GM12891 (cell line): Measurements from ENCODE around the gene RTL5.

Experiments used
- POLR2AphosphoS5 ChIP-seq: IDR thresholded peaks from 2 replicates; pipeline ENCODE4 v1.6.1; 2011; ENCODE audit warnings: low read depth, low read length, control low read depth
- TAF1 ChIP-seq: IDR thresholded peaks from 2 replicates; pipeline ENCODE4 v1.6.1; 2011; ENCODE audit warnings: low read depth, low read length, control low read depth

DNA sequence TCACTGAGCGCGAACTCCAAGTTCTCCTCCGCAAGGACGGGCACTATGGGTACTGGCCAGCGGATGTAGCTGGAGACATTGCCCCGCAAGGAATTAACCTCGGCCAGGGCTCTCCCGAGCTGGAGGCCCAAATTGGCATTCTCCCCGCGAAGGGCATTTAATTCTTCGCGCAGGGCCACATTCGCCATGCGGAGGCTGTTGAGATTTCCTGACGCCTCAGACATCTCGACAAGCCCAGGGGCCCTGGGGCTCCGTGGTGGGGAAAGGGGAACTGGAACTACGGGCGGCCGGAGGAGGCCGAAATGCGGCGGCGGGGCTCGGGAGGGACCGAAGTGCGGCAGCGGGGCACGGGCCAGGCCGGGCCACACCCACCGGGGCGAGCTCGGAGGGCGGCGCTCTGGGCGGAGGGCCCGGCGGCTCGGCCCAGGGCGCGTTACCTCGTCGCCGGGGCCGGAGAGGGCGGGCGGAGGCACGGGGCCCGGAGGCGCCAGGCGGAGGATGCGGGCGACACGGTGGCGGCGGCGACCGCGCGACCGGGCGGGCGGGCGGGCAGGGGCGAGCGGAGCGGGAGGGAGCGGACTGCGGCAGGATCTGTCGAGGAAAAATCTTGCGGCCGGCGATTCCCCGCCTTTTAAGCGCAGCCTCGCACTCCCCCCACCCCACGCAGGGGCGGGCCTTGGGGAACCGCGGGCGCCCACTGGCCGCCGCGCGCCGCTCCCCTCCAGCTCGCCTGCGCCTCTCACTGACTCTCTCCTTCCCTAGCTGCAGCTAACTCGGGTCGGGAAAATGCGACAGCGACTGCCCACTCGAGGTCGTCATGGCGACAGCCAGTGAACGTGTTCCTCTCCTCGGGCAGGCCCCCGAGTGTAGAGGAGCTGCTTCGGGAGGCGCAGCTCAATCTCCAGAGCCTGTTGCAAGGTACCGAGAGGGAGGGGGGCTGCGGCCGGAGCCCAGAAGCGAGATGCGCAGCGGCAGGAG, at the start of gene RTL5:
- TF ChIP-seq POLR2AphosphoS5 (no peak), TAF1 (no peak)
